ENCODE results near the gene MSS51. TPM values are rescaled to one million over a fixed set of nuclear protein-coding genes. Genes with fewer than 3 reads are reported as not detected.

Gene MSS51
- total RNA-seq, 1 experiment from 2014 or later, result 3.3 TPM

DNA sequence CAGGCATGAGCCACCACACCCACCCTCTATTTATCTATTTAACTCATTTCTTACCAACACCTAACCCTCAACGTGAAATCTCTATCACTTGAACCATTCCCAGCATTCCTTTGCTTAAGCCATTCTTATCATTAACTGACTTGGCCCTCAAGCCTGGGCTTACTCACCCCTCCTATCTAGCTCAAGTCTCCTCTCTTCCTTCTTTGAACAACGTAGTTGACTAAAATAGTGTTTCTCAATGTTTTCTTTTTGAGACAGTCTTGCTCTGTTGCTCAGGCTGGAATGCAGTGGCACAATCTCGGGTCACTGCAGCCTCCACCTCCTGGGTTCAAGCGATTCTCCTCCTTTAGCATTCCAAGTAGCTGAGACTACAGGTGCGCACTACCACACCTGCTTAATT lies 26.5 kb downstream of the MSS51 start:
- Mint-ChIP-seq H3K9me3 (ENCODE audit: low read depth, unreplicated experiment) (no peaks in the 10 kb centered on the region), H3K4me1 (ENCODE audit: low read depth, unreplicated experiment) (peaks cover 38% of the 10 kb centered on the region), H3K27me3 (ENCODE audit: unreplicated experiment) (no peaks in the 10 kb centered on the region), H3K4me3 (ENCODE audit: low read depth, unreplicated experiment) (no peak overlapping the region), H3K27ac (ENCODE audit: unreplicated experiment) (no peak overlapping the region), H3K36me3 (ENCODE audit: insufficient read depth, unreplicated experiment) (peaks cover 31% of the 10 kb centered on the region)
- no TSS peak for BruUV-seq (replicated peaks)
- CTCF ChIA-PET, result no interaction called here
- DNase-seq, result no peak
- intact Hi-C loops (cut with micrococcal nuclease; ENCODE audit: unreplicated experiment), result no loop called here
- TF ChIP-seq, protein P1, sequence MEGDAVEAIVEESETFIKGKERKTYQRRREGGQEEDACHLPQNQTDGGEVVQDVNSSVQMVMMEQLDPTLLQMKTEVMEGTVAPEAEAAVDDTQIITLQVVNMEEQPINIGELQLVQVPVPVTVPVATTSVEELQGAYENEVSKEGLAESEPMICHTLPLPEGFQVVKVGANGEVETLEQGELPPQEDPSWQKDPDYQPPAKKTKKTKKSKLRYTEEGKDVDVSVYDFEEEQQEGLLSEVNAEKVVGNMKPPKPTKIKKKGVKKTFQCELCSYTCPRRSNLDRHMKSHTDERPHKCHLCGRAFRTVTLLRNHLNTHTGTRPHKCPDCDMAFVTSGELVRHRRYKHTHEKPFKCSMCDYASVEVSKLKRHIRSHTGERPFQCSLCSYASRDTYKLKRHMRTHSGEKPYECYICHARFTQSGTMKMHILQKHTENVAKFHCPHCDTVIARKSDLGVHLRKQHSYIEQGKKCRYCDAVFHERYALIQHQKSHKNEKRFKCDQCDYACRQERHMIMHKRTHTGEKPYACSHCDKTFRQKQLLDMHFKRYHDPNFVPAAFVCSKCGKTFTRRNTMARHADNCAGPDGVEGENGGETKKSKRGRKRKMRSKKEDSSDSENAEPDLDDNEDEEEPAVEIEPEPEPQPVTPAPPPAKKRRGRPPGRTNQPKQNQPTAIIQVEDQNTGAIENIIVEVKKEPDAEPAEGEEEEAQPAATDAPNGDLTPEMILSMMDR (IDR thresholded peaks at IDR 0.05; ENCODE audit: unreplicated experiment), result no peak

DNA sequence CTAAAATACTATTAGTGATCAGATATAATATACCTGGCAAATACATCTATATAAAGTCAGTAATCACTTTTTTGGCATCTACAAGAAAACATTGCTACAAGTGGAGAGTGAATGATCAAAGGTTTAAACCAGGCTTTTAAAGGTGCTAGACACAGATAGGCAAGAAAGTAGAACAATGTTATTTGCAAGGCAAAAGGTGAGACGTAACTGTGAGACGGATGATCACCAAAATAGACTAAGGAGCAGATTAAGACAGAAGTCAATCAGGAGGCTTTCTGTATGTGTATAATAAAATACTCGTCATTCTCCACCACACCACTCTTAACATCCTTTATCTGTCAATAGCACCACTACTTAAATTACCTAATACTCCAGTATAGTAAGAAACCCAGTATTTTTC lies 27.8 kb downstream of the MSS51 start:
- no peaks in the 10 kb centered on the region for H3K9me3 Mint-ChIP-seq (ENCODE audit: low read depth, unreplicated experiment)
- no peaks in the 10 kb centered on the region for H3K27me3 Mint-ChIP-seq (ENCODE audit: unreplicated experiment)
- BruUV-seq (replicated peaks), result no TSS peak
- intact Hi-C loops (cut with micrococcal nuclease; ENCODE audit: unreplicated experiment), result no loop called here
- H3K4me3 Mint-ChIP-seq (ENCODE audit: low read depth, unreplicated experiment), result no peak overlapping the region
- H3K27ac Mint-ChIP-seq (ENCODE audit: unreplicated experiment), result no peak overlapping the region
- peaks cover 35% of the 10 kb centered on the region for H3K36me3 Mint-ChIP-seq (ENCODE audit: insufficient read depth, unreplicated experiment)
- DNase-seq, result no peak
- CTCF ChIA-PET, result no interaction called here
- TF ChIP-seq, protein P1 (IDR thresholded peaks at IDR 0.05; ENCODE audit: unreplicated experiment), result no peak
- peaks cover 38% of the 10 kb centered on the region for H3K4me1 Mint-ChIP-seq (ENCODE audit: low read depth, unreplicated experiment)

DNA sequence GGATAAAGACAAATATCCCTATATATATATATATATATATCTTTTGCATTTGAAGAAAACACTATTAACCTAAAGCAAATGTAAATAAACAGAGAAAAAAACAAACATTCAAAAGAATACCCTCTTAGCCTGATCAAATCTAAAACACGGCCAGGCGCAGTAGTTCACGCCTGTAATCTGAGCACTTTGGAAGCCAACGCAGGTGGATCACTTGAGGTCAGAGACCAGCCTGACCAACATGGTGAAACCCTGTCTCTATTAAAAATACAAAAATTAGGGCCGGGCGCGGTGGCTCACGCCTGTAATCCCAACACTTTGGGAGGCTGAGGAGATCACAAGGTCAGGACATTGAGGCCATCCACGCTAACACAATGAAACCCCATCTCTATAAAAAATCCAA lies 28.7 kb downstream of the MSS51 start:
- Mint-ChIP-seq H3K27ac (ENCODE audit: unreplicated experiment) (no peak overlapping the region), H3K27me3 (ENCODE audit: unreplicated experiment) (no peaks in the 10 kb centered on the region), H3K36me3 (ENCODE audit: insufficient read depth, unreplicated experiment) (peaks cover 30% of the 10 kb centered on the region), H3K4me1 (ENCODE audit: low read depth, unreplicated experiment) (peaks cover 35% of the 10 kb centered on the region), H3K4me3 (ENCODE audit: low read depth, unreplicated experiment) (no peak overlapping the region), H3K9me3 (ENCODE audit: low read depth, unreplicated experiment) (no peaks in the 10 kb centered on the region)
- intact Hi-C loops (cut with micrococcal nuclease; ENCODE audit: unreplicated experiment), result no loop called here
- no peak for DNase-seq
- TF ChIP-seq, protein P1 (IDR thresholded peaks at IDR 0.05; ENCODE audit: unreplicated experiment), result no peak
- no TSS peak for BruUV-seq (replicated peaks)
- CTCF ChIA-PET, result no interaction called here

DNA sequence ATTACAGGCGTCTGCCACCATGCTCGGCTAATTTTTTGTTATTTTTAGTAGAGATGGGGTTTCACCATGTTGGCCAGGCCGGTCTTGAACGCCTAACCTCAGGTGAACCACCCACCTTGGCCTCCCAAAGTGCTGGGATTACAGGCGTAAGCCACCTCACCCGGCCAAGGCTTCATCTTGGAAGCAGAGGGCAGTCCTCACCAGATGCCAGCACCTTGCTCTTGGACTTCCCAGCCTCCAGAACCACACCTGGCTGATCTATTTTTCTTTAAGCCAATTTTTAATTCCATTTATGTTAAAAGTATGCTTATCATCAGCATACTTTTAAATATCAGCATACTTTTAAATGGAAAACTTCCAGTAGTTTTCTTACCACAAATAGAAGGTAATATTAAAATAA lies 31.7 kb downstream of the MSS51 start:
- intact Hi-C loops (cut with micrococcal nuclease; ENCODE audit: unreplicated experiment), result no loop called here
- CTCF ChIA-PET, result interaction anchor here (0.9 kb wide), 1 partner anchor 17 kb away, joined by 3 read pairs; no protein-coding TSS in a partner anchor
- H3K9me3 Mint-ChIP-seq (ENCODE audit: low read depth, unreplicated experiment), result no peaks in the 10 kb centered on the region
- no peak overlapping the region for H3K4me3 Mint-ChIP-seq (ENCODE audit: low read depth, unreplicated experiment)
- BruUV-seq (replicated peaks), result no TSS peak
- no peaks in the 10 kb centered on the region for H3K27me3 Mint-ChIP-seq (ENCODE audit: unreplicated experiment)
- no peak for DNase-seq
- peaks cover 4% of the 10 kb centered on the region for H3K4me1 Mint-ChIP-seq (ENCODE audit: low read depth, unreplicated experiment)
- no peak overlapping the region for H3K27ac Mint-ChIP-seq (ENCODE audit: unreplicated experiment)
- peaks cover 25% of the 10 kb centered on the region for H3K36me3 Mint-ChIP-seq (ENCODE audit: insufficient read depth, unreplicated experiment)
- TF ChIP-seq, protein P1 (IDR thresholded peaks at IDR 0.05; ENCODE audit: unreplicated experiment), result no peak

Data from Calu3 (cell line).